GM19438 (cell line): ENCODE results near the gene RBMS1.
A peak's percentile ranks its signal among the peaks of the same experiment; 100 is the strongest.

ENCODE experiments used
- ATAC-seq: cut with Tn5 transposase; IDR thresholded peaks from one replicate; pipeline ENCODE4 v1.9.1; 2021; ENCODE audit warnings: low read depth; ENCODE audit not compliant: unreplicated experiment

RBMS1 gene

GRCh38 chr2:160345071-160345764 is 148.4 kb downstream of the RBMS1 start:
- no peak for ATAC-seq

GRCh38 chr2:160343404-160343803 is 150.2 kb downstream of the RBMS1 start:
- no peak for ATAC-seq

GRCh38 chr2:160339726-160340125 is 153.9 kb downstream of the RBMS1 start:
- no peak for ATAC-seq

GRCh38 chr2:160338901-160339685 is 154.5 kb downstream of the RBMS1 start:
- no peak for ATAC-seq

GRCh38 chr2:160337728-160338127 is 155.9 kb downstream of the RBMS1 start:
- ATAC-seq = no peak

- no peak for ATAC-seq
Observed at GRCh38 chr2:160336635-160337034, 157.0 kb downstream of the RBMS1 start.

GRCh38 chr2:160336105-160336504 is 157.5 kb downstream of the RBMS1 start:
- no peak for ATAC-seq

GRCh38 chr2:160335441-160335840 is 158.2 kb downstream of the RBMS1 start:
- no peak for ATAC-seq

GRCh38 chr2:160334028-160334741 is 159.4 kb downstream of the RBMS1 start:
- no peak for ATAC-seq

GRCh38 chr2:160333324-160334027 is 160.1 kb downstream of the RBMS1 start:
- no peak for ATAC-seq

GRCh38 chr2:160332318-160332717 is 161.3 kb downstream of the RBMS1 start:
- ATAC-seq = no peak

- no peak for ATAC-seq
Observed at GRCh38 chr2:160331258-160332025, 162.2 kb downstream of the RBMS1 start.

GRCh38 chr2:160328811-160329527 is 164.6 kb downstream of the RBMS1 start:
- no peak for ATAC-seq

- no peak for ATAC-seq
Observed at GRCh38 chr2:160326786-160327185, 166.8 kb downstream of the RBMS1 start.

- ATAC-seq = no peak
Observed at GRCh38 chr2:160325418-160325817, 168.2 kb downstream of the RBMS1 start.

GRCh38 chr2:160324917-160325316 is 168.7 kb downstream of the RBMS1 start:
- ATAC-seq = no peak

- peak; percentile 71 for ATAC-seq
Observed at GRCh38 chr2:160324161-160324800, 169.3 kb downstream of the RBMS1 start.

- ATAC-seq = no peak
Observed at GRCh38 chr2:160322320-160322719, 171.3 kb downstream of the RBMS1 start.

- ATAC-seq = no peak
Observed at GRCh38 chr2:160321006-160321405, 172.6 kb downstream of the RBMS1 start.
